Posterior vena cava (tissue), 2 donors: Measurements from ENCODE around the gene ZNF451. TPM values are rescaled to one million over a fixed set of nuclear protein-coding genes. Genes with fewer than 3 reads are reported as not detected.

Experiments used
- DNase-seq: peaks from one replicate; pipeline ENCODE4 v3.0.0-alpha.2; 2020; ENCODE audit warnings: low spot score
- intact Hi-C, 2 donors: fragments of 100-400 bp; cut with DNase I; formaldehyde crosslinking; loops; one replicate each; pipeline versions ENCODE4 v1.14.1 to v1.14.2; 2022 to 2023
- total RNA-seq, 2 donors: library from RNA; stranded (reverse); fragmentation: NEBNext Ultra II Directional; extraction: Animal tissue kit (Norgen Biotek cat#: 25700); gene quantifications; one replicate each; pipeline ENCODE4 v1.2.1, GENCODE V29; 2021
- donor health status: DM: yes; HTN: yes; CAD: no.
- donor health status: DM: yes; HTN: yes; CAD: no.

ZNF451 gene
- total RNA-seq, 2 donors from 2014 or later, result 45.0 to 50.5 TPM

DNA sequence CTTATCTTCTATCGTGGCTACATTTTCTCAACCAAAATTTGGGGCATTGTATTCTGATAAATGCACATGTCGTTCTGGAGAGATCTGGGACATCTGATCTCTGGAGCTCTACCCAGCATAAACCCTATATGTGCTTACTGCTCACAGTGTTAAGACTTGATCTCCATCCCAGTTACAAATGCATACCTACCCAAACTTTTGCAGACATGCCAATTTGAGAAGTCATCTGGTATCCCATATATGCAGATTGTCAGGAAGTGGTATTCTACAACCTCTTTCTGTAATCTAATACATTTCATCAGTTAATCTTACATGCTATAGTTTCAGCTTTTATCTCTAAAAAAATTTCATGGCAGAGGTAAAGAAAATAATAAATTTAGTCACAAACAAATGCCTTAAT lies 93.3 kb downstream of the ZNF451 start:
- intact Hi-C loops, result loop anchor here in 1 of 2 donors (10.0 kb wide), 1 partner anchor 131 kb away; the partner anchor contains the start of gene PRIM2
- DNase-seq, result no peak

DNA sequence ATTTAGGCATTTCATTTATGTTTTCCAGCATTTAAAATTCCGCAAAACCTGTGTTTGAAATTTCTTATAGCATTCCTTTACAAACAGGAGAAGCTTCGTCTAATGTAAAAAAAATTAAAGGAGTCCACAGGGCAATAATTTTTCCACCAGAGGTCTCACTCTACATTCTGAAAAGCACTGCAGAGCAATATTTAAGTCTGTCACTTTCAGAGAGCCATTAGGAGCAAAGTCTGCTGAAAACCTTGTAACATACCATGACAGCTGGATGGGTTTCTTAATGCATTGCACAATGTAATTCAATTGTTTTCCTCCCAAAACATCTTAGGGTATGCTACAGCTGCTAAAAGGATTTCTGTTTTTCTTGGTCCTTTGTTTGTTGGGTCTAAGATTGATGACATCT lies 100.2 kb downstream of the ZNF451 start:
- intact Hi-C loops, result no loop called here
- DNase-seq, result no peak

DNA sequence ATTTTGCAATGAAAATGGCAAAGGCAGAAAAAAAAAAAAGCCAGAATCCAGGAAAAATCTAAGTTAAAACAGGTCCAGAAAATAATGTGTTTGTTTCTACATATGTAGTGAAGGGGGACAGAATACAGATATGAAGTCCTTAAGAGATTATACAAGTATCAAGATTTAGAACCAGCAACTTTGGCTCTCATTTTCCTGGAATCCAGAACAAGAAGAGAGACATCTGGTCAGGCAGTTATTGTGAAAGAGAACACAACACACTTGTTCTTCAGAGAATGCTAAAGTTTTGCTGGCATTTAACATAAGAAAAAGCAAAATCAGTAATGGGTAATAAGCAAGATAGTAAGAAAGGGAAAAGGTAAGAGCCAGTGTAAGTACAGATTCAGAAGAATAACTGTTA lies 103.2 kb downstream of the ZNF451 start:
- no peak for DNase-seq
- intact Hi-C loops, result no loop called here

DNA sequence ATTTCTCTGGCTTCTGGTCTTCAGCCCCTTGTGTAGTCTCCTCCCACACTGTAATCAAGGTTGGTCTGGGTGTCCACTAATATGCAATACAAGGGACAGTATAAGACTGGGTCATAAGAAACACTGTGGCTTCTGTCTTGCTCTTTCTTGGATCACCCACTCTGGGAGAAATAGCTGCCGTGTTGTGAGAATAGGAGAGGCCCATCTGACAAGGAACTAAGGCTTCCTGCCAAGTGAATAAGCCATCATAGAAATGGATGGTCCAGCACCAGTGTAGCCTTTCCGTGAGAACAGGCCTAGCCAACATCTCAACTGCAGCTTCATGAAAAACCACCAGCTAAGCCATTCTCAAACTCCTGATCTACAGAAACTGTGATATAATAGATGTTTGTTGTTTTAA lies 105.5 kb downstream of the ZNF451 start:
- intact Hi-C loops, result no loop called here
- DNase-seq, result no peak

DNA sequence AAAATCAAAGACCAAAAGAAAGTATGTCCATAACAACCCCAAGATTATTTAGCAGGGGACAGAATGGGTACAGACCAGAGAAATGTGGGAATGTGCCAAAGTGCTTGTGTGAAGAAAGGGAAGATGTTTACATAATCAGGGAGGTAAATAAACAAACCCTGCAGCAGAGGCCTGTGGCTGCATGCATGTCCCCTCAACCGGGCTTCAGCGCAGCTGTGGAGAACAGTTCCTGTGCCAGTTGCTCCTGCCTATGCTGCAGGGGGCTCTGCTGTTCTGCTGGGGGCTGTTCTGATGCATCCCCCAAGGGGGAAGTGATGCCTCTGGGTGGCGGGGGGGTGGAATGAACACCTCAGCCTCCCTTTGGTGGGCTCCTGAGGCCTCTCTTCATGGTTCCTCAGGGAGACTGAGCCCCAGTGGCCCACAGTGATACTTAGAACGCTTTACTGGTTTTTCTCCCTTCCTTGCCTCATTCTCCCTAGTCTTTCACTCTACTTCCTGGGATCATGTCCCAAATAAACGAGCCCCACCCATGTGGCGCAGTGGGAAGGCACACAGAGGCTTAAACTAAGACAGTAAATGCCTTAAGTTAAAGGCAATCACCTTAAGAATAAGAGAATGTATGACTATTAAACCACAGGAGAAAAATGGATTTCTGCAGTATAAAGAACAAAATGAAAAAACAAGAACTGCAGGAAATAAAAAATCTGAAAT lies 109.1 kb downstream of the ZNF451 start:
- intact Hi-C loops, result loop anchor here in 1 of 2 donors (1.0 kb wide), 1 partner anchor 49 kb away; no protein-coding TSS in a partner anchor
- DNase-seq, result no peak

DNA sequence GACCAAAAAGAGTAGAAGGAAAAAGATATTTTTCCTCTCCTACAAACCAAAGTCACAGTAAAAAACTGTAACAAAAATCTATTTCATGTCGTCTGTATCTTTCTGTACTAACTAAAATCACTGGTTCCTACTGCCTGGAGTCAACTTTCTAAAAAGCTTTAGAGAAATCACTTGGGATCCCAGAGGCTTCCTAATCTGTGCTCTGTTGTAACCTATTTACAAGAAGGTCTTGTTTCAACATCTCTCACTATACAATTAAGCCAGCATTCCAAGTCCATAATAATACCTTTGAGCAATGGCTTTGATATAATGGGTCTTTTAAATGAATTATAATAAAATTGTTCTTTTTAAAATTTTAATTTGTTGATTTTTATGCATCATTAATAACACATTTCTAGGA lies 111.7 kb downstream of the ZNF451 start:
- no peak for DNase-seq
- intact Hi-C loops, result no loop called here

DNA sequence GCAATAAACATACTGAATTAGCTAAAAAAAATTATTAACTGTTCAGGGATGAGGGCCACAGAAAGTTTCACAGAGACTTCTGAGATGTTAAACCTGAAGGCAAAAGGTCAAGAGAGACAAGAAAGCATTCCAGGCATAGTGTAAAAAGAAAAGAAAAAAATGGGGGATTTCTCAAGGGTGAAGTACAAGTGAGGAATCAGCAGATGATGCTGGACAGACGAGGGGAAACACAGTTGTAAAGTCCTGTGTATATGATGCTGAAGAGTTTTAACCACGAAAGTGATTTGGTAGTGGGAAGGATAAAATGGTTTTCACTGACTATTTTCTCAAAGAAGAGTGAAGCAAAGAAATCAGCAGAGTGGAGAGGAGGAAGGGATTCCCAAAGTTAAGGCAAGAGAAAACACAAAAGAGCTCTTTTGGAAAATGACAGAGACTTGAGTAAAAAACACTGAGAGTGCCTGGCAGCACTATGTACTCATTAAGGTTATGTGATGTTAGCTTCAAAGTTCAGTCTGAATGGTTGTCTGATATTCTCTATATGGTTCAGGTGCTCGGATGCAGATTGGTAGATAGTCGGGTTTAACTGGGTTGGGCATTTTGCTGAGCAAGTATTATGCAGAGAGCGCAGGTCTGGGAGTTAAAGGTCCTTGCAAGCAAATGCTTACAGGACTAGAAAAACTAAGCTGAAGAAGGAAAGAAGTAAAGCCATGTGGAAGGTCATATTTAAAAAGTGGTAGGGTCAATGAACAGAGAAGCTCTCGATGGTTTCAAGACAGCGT lies 115.8 kb downstream of the ZNF451 start:
- DNase-seq, result no peak
- intact Hi-C loops, result no loop called here

DNA sequence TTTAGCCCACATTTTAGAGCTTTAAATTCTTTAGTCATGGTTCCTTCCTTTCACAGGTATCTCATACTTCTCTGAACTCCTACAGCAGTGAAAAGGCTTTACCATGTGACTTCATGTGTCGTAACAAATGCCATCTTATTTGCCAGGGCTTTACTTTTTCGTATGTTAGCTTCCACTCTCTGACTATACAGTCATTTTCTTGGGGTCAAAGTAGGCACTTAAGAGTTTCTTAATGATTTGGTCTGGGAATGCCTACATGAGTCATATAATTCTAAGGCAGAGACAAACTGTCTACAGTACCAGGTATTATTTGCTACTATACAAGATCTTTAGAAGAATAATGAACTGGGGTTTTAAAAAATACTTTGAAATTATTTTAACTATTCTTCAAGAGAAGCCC lies 117.2 kb downstream of the ZNF451 start:
- intact Hi-C loops, result no loop called here

DNA sequence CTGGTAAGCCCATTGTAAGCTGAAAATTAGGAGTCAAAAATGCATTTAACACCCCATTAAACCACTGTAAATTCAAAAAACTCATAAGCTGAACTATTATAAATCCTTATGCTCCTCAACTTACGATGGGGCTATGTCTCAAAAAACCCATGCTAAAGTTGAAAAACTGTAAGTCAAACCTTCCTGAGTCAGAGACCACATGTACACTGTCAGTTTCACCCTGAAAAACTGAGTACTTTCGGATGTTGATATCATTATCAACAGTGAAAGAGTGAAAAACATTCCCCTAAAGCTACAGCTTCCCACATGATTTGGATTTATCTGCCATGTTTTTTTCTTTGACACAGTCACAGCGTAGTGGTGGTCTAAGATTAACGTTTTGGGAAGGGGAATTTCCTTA lies 117.9 kb downstream of the ZNF451 start:
- DNase-seq, result no peak
- intact Hi-C loops, result no loop called here

More for the DNA sequence above, 117.2 kb downstream of the ZNF451 start:
- no peak for DNase-seq

DNA sequence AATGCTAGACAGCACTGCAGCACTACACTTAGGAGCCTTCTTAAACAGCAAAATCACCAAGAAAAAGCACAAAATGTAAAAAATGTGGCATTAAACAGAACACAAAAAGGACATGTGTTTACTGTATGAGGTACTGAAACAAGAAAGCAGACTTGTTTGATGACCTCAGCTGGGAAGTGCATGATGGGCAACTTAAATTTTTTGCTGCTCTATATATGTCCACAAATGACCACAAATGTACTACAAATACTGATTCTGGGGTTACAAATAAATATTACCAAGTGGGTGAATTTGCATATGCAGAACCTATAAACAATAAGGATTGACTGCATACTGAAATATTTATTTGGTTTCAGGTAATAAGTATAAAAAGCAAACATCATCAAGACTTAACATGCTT lies 119.0 kb downstream of the ZNF451 start:
- intact Hi-C loops, result no loop called here

DNA sequence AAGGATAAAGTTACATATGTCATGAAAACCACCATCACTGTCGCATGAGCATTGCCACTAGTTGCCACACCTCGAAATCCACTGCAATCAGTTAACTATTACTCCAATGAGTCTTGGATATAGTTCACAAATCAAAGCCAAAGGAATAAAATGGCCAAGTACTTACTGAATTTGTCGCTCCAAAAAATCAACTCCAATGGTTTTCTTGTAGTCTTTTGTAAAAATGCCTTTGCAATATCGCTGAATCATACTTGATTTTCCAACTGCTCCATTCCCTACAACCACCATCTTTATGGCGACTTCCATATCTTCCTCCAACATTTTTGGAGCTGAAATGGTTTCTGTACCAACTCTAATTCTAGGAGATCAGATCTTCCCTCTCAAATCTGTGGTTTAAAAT lies 120.1 kb downstream of the ZNF451 start:
- intact Hi-C loops, result no loop called here
- no peak for DNase-seq

More for the DNA sequence above, 119.0 kb downstream of the ZNF451 start:
- no peak for DNase-seq

DNA sequence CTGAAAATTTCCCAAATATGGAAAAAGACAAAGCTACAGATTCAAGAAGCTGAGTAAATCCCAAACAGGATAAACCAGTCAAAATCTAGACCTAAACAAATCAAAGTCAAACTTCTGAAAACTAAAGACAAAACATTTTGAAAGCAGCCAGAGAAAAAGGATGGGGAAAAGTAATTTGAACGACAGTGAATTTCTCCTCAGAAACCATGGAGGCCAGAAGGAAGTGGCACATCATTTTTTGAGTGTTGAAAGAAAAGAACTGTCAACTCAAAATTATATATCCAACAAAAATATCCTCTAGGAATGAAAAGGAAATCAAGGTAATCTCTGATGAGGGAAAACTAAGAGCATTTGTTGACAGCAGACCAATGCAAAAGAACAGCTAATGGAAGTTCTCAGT lies 125.3 kb downstream of the ZNF451 start:
- intact Hi-C loops, result no loop called here

DNA sequence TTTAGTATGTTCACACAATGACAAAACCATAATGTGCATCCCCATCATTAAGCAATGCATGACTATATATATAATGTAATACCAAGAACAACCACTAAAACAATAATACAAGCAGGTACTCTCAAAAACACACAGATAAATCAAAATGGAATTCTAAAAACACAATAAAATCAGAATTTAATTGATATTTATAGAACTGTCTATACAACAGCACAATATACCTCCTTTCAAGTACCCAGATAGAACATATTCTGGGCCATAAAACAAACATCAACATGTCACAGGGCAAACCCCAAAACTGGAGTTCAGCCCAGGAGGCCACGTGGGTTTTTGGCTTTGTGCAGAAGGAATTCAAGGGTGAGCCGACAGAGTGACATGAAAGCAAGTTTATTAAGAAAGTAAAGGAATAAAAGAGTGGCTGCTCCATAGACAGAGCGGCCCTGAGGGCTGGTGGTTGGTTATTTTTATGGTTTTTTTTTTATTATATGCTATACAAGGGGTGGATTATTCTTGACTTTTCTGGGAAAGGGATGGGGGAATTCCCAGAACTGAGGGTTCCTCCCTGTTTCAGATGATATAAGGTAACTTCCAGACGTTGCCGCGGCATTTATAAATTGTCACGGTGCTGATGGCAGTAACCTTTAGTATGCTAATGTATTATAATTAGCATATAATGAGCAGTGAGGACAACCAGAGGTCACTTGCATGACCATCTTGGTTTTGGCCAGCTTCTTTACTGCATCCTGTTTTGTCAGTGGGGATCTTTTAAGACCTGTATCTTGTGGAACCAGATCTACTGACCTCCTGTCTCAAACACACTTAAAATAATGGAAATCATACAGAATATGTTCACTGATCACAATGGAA lies 126.5 kb downstream of the ZNF451 start:
- intact Hi-C loops, result no loop called here
- DNase-seq, result no peak

More for the DNA sequence above, 125.3 kb downstream of the ZNF451 start:
- DNase-seq, result no peak

DNA sequence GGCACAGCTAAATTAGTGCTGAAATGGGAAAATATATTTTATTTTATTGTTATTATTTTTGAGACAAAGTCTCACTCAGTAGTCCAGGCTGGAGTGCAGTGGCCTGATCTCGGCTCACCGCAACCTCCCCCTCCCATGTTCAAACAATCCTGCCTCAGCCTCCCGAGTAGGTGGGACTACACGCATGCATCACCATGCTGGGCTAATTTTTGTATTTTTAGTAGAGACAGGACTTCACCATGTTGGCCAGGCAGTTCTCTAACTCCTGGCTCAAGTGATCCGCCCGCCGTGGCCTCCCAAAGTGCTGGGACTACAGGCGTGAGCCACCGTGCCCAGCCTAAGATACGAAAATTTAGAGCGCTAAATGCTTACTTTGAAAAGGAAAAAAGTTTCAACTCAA lies 127.3 kb downstream of the ZNF451 start:
- DNase-seq, result no peak
- intact Hi-C loops, result no loop called here

Other genes starting within 250 kb of the ZNF451 start
- 10 to 100 TPM in 1 of 2 donors, 1 to 10 TPM in 1; 9.8 to 18.5 TPM for gene BEND6, start 135.1 kb upstream of the ZNF451 start, total RNA-seq
- 10 to 100 TPM; 15.3 to 15.8 TPM for gene KIAA1586, start 43.5 kb upstream of the ZNF451 start, total RNA-seq
- 10 to 100 TPM; 32.6 to 45.8 TPM for gene BAG2, start 82.1 kb downstream of the ZNF451 start, total RNA-seq
- 10 to 100 TPM; 46.6 to 73.9 TPM for gene RAB23, start 132.1 kb downstream of the ZNF451 start, total RNA-seq
- gene PRIM2, start 227.4 kb downstream of the ZNF451 start, total RNA-seq, result 10 to 100 TPM; 10.8 to 12.8 TPM